WERI-Rb-1 (cell line): Measurements from ENCODE around the gene PEPD.

Experiments
- DNase-seq: peaks from one replicate; pipeline ENCODE4 v3.0.0-alpha.2; 2020
- H3K27ac ChIP-seq: fragments of 250-450 bp; sonication (Bioruptor Pico); 2 replicates; pipeline ENCODE4 v1.5.1; 2020; ENCODE audit warnings: mild to moderate bottlenecking, moderate library complexity
- H3K27me3 ChIP-seq: fragments of 250-450 bp; sonication (Bioruptor Pico); 2 replicates; pipeline ENCODE4 v1.5.1; 2021; ENCODE audit warnings: mild to moderate bottlenecking, low read depth, moderate library complexity; ENCODE audit not compliant: insufficient read depth, severe bottlenecking
- H3K36me3 ChIP-seq: fragments of 250-450 bp; sonication (Bioruptor Pico); 2 replicates; pipeline ENCODE4 v1.5.1; 2020; ENCODE audit warnings: mild to moderate bottlenecking, moderate library complexity
- H3K4me3 ChIP-seq: 2 replicates; pipeline ENCODE4 v1.5.1; 2011; ENCODE audit warnings: low read depth, mild to moderate bottlenecking, control low read depth, low read length
- H3K9me3 ChIP-seq: fragments of 250-450 bp; sonication (Bioruptor Pico); 2 replicates; pipeline ENCODE4 v1.5.1; 2021; ENCODE audit warnings: mild to moderate bottlenecking, moderate library complexity; ENCODE audit not compliant: severe bottlenecking
- TF ChIP-seq, protein P1 (sequence below): IDR thresholded peaks from 2 replicates; pipeline ENCODE4 v1.5.1; 2011; ENCODE audit warnings: low read depth, mild to moderate bottlenecking, control low read depth, inconsistent platforms, low read length

Gene PEPD

GRCh38 chr19:33440682-33441081 lies 80.9 kb downstream of the PEPD start:
- DNase-seq, result no peak
- no peaks in the 10 kb centered on the region for H3K9me3 ChIP-seq
- H3K27ac ChIP-seq, result no peak overlapping the region
- H3K36me3 ChIP-seq, result no peaks in the 10 kb centered on the region
- TF ChIP-seq, protein P1, sequence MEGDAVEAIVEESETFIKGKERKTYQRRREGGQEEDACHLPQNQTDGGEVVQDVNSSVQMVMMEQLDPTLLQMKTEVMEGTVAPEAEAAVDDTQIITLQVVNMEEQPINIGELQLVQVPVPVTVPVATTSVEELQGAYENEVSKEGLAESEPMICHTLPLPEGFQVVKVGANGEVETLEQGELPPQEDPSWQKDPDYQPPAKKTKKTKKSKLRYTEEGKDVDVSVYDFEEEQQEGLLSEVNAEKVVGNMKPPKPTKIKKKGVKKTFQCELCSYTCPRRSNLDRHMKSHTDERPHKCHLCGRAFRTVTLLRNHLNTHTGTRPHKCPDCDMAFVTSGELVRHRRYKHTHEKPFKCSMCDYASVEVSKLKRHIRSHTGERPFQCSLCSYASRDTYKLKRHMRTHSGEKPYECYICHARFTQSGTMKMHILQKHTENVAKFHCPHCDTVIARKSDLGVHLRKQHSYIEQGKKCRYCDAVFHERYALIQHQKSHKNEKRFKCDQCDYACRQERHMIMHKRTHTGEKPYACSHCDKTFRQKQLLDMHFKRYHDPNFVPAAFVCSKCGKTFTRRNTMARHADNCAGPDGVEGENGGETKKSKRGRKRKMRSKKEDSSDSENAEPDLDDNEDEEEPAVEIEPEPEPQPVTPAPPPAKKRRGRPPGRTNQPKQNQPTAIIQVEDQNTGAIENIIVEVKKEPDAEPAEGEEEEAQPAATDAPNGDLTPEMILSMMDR, result no peak
- no peaks in the 10 kb centered on the region for H3K27me3 ChIP-seq
- H3K4me3 ChIP-seq, result no peak overlapping the region

- TF ChIP-seq, protein P1, result no peak
- Histone ChIP-seq H3K27ac (no peak overlapping the region), H3K9me3 (no peaks in the 10 kb centered on the region), H3K4me3 (no peak overlapping the region), H3K36me3 (no peaks in the 10 kb centered on the region), H3K27me3 (no peaks in the 10 kb centered on the region)
- no peak for DNase-seq
Measured at GRCh38 chr19:33440241-33440640, 81.3 kb downstream of the PEPD start.

DNA sequence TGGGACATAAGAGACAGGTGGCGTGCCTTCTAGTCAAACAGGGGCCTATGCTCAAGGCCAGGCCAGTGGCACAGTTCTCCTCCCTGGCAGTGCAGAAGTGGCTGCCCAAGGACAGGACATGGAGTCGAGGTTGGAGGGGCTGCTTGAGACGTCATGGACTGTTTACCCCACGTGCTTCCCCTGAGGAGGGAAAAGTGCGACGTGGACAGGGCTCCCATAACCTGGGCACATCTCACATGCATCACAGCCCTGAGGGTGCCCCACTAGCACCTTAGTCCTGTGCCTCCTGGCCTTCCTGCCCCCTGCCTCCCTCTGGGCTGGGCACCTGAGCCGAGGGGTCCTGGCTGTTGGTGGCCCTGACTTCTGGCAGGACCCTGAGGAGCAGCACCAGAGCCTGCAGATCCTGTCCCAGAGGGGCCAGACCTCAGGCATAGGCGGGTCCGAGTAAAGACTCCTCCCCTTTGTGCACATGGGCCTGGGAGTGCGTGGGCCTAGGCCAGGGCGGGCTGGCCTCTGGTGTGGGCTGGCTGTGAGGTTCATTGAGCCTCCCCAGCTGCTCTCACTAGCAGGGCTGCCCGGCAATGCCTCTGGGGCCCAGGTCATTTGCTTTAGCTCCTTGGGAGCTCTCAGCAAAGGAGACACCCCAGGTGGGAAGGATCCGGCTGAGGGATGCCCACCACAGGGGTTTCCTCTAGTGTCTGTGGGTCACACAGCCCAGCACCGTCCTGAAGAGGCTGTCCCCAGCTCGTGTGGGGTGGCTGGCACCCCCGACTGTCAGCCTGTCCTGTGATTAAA lies 82.4 kb downstream of the PEPD start:
- no peak overlapping the region for H3K4me3 ChIP-seq
- TF ChIP-seq, protein P1, result no peak
- no peaks in the 10 kb centered on the region for H3K27me3 ChIP-seq
- DNase-seq, result no peak
- H3K9me3 ChIP-seq, result no peaks in the 10 kb centered on the region
- H3K27ac ChIP-seq, result no peak overlapping the region
- no peaks in the 10 kb centered on the region for H3K36me3 ChIP-seq

DNA sequence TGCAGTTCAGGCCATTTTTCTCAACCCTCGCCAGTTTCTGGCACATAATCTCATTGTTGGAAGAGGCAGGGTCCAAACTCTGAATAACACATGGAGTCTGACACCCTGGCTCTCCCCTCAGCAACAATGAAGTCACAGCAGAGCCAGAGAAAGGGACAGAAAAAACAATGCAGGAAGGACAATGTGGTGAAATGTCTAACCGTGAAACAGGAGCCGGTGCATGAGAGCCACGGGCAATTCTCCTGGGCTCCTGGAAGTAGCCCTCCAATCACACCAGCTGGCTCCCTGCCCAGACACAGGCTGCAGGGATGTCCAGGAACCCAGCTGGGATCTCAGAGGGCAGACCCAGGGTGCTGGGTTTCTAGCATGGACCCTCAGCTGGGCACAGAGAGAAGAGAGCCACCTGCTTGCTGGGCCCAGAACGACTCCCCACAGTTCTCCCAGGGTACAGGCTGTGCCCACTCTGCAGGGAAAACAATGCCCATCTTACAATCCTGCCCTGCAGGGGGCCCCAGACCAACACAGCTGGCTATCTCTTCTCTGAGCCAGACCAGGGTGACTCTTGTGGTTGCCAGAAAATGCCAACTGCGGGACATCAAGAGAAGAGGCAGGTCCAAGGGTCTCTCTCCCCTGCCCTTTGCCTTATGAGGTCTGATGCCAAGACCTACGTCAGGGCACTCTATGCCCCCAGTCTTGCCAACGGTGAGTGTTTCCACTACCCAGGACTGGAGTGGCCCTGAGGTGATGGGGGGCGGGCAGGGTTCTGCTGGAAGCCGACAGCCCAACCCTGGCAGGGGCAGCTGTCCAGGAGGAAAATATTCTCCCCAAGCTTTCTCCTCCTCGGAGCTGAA lies 83.5 kb downstream of the PEPD start:
- H3K4me3 ChIP-seq, result no peak overlapping the region
- TF ChIP-seq, protein P1, result peak; percentile 29; the same call in 1 of the 2 replicates
- no peak for DNase-seq
- no peak overlapping the region for H3K27ac ChIP-seq
- H3K36me3 ChIP-seq, result no peaks in the 10 kb centered on the region
- no peaks in the 10 kb centered on the region for H3K9me3 ChIP-seq
- no peaks in the 10 kb centered on the region for H3K27me3 ChIP-seq

GRCh38 chr19:33437393-33437820 lies 84.2 kb downstream of the PEPD start:
- TF ChIP-seq, protein P1, result no peak
- Histone ChIP-seq H3K27ac (no peak overlapping the region), H3K27me3 (no peaks in the 10 kb centered on the region), H3K9me3 (no peaks in the 10 kb centered on the region), H3K4me3 (no peak overlapping the region), H3K36me3 (no peaks in the 10 kb centered on the region)
- DNase-seq, result no peak
